GM11168 (cell line): ENCODE measurements around the gene FIZ1.

Source experiments
- in situ Hi-C: fragments of 300-500 bp; cut with MboI; formaldehyde crosslinking; loops from one replicate; pipeline ENCODE4 v1.12.0; 2022; ENCODE audit warnings: low sequenced_read_pairs; ENCODE audit not compliant: unreplicated experiment

The FIZ1 gene

DNA sequence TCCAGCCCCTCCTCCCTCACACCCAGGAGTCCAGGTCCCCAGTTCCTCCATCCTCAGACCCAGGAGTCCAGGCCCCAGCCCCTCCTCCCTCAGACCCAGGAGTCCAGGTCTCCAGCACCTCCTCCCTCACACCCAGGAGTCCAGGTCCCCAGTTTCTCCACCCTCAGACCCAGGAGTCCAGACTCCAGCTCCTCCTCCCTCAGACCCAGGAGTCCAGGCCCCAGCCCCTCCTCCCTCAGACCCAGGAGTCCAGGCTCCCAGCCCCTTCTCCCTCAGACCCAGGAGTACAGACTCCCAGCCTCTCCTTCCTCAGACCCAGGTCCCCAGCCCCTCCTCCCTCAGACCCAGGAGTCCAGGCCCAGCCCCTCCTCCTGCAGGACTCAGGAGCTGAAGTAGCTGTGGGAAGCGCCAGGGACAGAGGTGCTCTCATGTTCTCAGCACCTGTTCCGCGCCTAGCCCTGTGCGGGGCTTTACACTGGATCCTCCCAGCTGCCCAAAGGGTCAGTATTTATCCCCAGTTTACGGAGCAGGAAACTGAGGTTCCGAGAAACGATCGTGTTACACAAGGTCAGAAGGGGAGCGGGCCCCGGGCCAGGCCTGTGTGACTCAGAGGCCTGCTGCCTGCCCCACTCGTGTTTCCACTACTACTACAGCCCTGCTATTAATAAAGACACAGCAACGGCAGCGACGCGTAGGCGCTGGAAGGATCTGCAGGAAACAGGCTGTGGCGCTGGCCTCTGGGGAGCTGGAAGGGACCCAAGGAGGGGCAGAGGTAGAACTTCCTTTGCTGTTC, 52.3 kb downstream of the FIZ1 start:
- in situ Hi-C loops: no loop called here

DNA sequence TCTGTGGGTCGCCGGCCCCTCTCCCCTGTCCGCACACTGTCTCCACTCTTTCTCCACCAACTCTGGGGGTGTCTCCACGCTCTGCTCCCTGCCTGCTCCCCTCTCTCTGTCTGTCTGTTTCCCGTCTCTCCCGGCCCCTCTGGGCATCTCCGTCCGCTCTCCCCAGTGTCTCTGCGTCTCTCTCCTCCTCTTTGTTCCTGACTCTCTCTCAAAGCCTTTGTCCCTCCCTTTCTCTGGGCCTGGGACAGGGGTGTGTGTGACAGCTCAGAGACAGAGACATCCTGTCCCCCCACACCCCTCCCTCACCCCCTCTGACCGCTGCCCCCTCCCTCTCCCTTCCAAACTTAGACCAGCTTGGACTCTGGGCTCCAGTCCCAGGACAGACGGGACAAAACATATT, 53.3 kb downstream of the FIZ1 start:
- in situ Hi-C loops: no loop called here

DNA sequence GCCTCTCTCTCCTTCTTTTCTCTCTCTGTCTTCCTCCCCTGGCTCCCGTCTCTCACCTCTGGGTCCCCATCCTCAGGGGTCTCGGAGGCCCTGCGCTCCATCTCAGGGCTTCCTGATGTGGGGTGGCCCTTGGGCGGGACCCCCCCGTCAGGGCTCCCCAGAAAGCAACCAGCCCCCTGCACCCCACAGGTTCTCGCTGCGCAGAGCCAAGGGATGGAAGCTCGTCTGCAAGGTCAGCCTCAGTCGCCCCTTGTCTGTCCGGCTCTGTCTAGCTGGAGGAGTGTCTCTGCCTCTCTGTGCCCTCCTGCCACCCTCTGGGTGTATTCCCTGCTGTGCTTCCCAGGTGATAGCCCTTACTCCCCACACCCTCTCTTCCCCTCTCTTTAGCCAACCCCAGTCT, 53.9 kb downstream of the FIZ1 start, which contains the start of gene SBK3:
Gene SBK3, minus strand, starts transcription at position 101 of the 400 bp plus-strand sequence. Its CDS starts 0 bp downstream, at position 101.
- in situ Hi-C loops: no loop called here

DNA sequence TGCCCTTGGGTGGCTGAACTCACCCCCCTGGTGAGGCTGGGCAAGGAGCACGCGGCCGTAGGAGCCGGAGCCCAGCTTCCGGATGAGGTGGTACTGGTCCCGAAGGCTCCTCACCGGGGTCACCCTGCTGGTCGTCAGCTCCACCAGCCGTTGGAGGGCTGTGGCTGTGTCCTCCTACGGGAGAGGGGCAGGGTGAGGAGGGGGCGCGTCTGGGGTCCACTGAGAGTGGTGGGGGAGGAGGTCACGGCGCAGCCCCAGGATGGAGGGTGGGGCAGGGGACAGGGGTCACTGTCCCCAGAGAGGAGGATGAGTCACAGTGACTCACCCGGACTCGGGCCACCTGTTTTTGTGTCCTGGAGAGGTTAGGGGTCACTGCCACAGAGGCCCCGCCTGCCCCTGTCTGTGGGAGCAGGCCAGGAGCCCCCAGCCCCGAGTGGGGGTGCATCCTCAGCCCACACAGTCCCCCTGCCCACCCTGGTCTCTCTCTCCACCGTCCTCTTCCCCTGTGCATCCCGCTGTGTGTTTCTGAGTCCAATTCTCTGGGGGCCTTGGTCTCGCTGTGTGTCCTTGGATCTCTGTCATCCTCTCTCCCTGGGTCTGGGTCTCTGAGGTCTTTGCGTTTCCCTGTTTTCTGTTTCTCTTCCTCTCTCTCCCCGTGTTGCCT, 54.4 kb downstream of the FIZ1 start:
- in situ Hi-C loops: no loop called here

DNA sequence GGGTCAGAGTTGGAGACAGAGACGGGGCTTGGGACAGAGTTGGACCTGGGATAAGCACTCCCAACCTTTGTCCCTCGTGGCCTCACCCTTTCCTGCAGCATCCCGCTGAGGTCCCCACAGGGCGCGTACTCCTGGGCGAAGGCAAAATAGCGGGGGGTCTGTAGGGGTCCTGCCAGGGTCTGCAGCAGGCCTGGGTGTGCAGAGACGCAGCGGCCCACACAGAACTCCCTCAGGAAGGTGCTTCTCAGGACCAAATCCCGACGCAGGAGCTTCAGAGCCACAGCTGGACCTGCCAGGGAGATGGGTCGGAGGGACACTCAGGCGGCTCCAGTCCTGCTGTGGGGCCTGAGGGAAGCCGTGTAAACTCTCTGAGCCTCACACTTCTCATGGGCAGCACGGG, 55.3 kb downstream of the FIZ1 start:
- in situ Hi-C loops: no loop called here

DNA sequence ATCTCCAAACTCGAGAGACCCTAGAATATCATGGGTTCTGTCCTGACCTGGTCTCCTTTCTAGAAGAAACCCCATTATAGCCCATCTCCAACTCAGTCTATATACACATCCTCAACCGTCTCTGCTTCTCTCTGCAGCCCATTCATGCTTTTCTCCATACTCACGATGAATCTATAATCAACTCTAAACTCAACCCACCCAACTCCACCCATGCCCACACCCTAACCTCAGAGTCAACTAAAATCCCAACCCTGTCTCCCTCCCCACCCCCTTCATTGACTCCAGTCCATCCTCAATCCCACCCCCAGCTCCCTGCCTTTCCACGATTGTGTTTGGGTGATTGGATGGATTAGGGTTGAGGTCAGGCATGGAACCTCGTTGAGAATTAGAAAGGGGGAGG, 55.8 kb downstream of the FIZ1 start:
- in situ Hi-C loops: no loop called here

DNA sequence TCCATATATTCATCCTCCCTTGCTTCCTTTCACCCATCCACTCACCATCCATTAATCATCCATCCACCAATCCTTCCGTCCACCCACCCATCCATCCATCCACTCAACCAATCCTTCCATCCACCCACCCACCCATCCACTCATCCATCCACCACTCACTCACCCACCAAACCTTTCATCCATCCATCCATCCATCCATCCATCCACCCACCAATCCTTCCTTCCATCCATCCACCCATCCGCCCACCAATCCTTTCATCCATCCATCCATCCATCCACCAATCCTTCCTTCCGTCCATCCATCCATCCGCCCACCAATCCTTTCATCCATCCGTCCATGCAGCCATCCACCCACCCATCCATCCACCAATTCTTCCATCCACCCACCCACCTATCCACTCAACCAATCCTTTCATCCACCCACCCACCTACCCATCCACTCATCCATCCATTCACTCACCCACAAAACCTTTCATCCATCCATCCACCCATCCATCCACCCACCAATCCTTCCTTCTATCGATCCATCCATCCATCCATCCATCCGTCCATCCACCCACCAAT, 56.9 kb downstream of the FIZ1 start:
- in situ Hi-C loops: no loop called here
